GM19240 (cell line): ENCODE measurements around the gene PRXL2A.
"Not testable (repeated sequence)": the region's sequence is repeated elsewhere in the genome, so short reads cannot be mapped to it uniquely, and the experiment has no call there.

Experiments
- DNase-seq: peaks from one replicate; pipeline ENCODE4 v3.0.0; 2011; ENCODE audit warnings: low spot score; ENCODE audit not compliant: insufficient read length

PRXL2A gene

GRCh38 chr10:80473692-80474596 is 65.6 kb downstream of the PRXL2A start:
- DNase-seq = no peak

- no peak for DNase-seq
Observed at GRCh38 chr10:80474597-80474910, 66.2 kb downstream of the PRXL2A start.

GRCh38 chr10:80474941-80475340 is 66.6 kb downstream of the PRXL2A start:
- no peak for DNase-seq

GRCh38 chr10:80475641-80476040 is 67.3 kb downstream of the PRXL2A start:
- DNase-seq = not testable (repeated sequence)

- no peak for DNase-seq
Observed at GRCh38 chr10:80476685-80477084, 68.3 kb downstream of the PRXL2A start.

- DNase-seq = no peak
Observed at GRCh38 chr10:80477813-80478212, 69.5 kb downstream of the PRXL2A start.

GRCh38 chr10:80480373-80480772 is 72.0 kb downstream of the PRXL2A start:
- not testable (repeated sequence) for DNase-seq

- no peak for DNase-seq
Observed at GRCh38 chr10:80480852-80481251, 72.5 kb downstream of the PRXL2A start.

GRCh38 chr10:80484243-80484642 is 75.9 kb downstream of the PRXL2A start:
- no peak for DNase-seq

GRCh38 chr10:80484676-80485075 is 76.3 kb downstream of the PRXL2A start:
- DNase-seq = no peak

GRCh38 chr10:80485076-80485945 is 77.0 kb downstream of the PRXL2A start:
- DNase-seq = no peak

GRCh38 chr10:80485946-80486764 is 77.8 kb downstream of the PRXL2A start:
- no peak for DNase-seq
